ENCODE results near the gene LGALS8. TPM values are rescaled to one million over a fixed set of nuclear protein-coding genes. Genes with fewer than 3 reads are reported as not detected.

The LGALS8 gene
- total RNA-seq, 1 experiment from 2014 or later = 221 TPM

DNA sequence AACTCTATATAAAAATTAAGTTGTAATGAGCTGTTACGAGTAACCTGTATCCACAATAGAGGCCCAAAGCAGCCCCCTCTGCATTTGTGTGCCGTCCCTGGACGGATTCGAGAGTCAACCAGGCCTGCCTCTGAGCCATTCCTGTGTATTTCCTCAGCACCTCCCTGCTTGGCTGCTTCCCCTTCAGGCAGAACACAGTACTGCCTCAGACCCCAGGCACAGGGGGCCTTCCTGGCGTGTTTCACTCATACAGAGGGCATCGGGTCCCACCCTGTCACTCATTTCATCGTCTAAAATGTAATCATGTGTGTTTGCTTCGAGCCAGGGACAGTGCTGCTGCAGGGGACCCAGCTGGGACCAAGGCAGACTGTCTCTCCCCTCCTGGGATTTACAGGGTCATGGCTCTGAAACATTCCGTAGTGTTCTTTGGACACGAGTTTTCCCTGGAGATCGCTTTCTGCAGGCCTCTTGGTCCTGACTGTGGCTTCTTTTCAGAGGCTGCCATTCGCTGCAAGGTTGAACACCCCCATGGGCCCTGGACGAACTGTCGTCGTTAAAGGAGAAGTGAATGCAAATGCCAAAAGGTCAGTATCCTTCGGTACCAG, 19.4 kb downstream of the LGALS8 start:
- peaks cover 22% of the 10 kb centered on the region for H3K4me1 ChIP-seq (ENCODE audit: control insufficient read depth, insufficient read depth, low read length)
- ATAC-seq (peak; percentile 49), DNase-seq (ENCODE audit: low read depth, low spot score) (no peak)
- H3K36me3 ChIP-seq (ENCODE audit: control insufficient read depth, insufficient read depth, low read length) = peaks cover 79% of the 10 kb centered on the region
- in situ Hi-C loops (cut with HindIII; ENCODE audit: low pct_unique_long_range_greater_than_20kb, low sequenced_read_pairs) (no loop called here), intact Hi-C loops (cut with micrococcal nuclease; ENCODE audit: unreplicated experiment) (no loop called here)
- TF ChIP-seq CTCF (IDR thresholded peaks at IDR 0.05) (no peak), POLR2AphosphoS5 (IDR thresholded peaks at IDR 0.05; ENCODE audit: low read depth, low read length) (no peak), SIN3A (IDR thresholded peaks at IDR 0.05; ENCODE audit: borderline replicate concordance, insufficient read depth, low read depth, low read length) (no peak), TCF7L2 (IDR thresholded peaks at IDR 0.05; ENCODE audit: low read depth, low read length) (no peak)
- TF ChIP-seq, protein P1, sequence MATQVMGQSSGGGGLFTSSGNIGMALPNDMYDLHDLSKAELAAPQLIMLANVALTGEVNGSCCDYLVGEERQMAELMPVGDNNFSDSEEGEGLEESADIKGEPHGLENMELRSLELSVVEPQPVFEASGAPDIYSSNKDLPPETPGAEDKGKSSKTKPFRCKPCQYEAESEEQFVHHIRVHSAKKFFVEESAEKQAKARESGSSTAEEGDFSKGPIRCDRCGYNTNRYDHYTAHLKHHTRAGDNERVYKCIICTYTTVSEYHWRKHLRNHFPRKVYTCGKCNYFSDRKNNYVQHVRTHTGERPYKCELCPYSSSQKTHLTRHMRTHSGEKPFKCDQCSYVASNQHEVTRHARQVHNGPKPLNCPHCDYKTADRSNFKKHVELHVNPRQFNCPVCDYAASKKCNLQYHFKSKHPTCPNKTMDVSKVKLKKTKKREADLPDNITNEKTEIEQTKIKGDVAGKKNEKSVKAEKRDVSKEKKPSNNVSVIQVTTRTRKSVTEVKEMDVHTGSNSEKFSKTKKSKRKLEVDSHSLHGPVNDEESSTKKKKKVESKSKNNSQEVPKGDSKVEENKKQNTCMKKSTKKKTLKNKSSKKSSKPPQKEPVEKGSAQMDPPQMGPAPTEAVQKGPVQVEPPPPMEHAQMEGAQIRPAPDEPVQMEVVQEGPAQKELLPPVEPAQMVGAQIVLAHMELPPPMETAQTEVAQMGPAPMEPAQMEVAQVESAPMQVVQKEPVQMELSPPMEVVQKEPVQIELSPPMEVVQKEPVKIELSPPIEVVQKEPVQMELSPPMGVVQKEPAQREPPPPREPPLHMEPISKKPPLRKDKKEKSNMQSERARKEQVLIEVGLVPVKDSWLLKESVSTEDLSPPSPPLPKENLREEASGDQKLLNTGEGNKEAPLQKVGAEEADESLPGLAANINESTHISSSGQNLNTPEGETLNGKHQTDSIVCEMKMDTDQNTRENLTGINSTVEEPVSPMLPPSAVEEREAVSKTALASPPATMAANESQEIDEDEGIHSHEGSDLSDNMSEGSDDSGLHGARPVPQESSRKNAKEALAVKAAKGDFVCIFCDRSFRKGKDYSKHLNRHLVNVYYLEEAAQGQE (IDR thresholded peaks at IDR 0.05; ENCODE audit: insufficient read depth in 1 of 2, low read depth in 2 of 2, low read length in 1 of 2) = no peak
- no peaks in the 10 kb centered on the region for H3K9me3 ChIP-seq (ENCODE audit: control insufficient read depth, insufficient read depth, low read depth, low read length)
- POLR2A ChIA-PET = no interaction called here
- no TSS peak for BruUV-seq (replicated peaks)
- H3K4me3 ChIP-seq (ENCODE audit: low read depth in 2 of 2, low read length in 2 of 2) = no peak overlapping the region
- H3K27me3 ChIP-seq (ENCODE audit: control insufficient read depth, insufficient read depth, low read length) = no peaks in the 10 kb centered on the region
- CTCF ChIA-PET = no interaction called here
- peak overlapping the region; percentile 2 for H3K27ac ChIP-seq (ENCODE audit: low read length)

GRCh38 chr1:236545621-236546169, 21.9 kb downstream of the LGALS8 start:
- ChIA-PET CTCF (no interaction called here), POLR2A (no interaction called here)
- H3K36me3 ChIP-seq (ENCODE audit: control insufficient read depth, insufficient read depth, low read length) = peaks cover 73% of the 10 kb centered on the region

More at GRCh38 chr1:236545621-236546169, 21.9 kb downstream of the LGALS8 start:
- in situ Hi-C loops (cut with HindIII; ENCODE audit: low pct_unique_long_range_greater_than_20kb, low sequenced_read_pairs) = no loop called here
- intact Hi-C loops (cut with micrococcal nuclease; ENCODE audit: unreplicated experiment) = no loop called here
- ATAC-seq (no peak), DNase-seq (ENCODE audit: low read depth, low spot score) (no peak)
- Histone ChIP-seq H3K4me3 (ENCODE audit: low read depth in 2 of 2, low read length in 2 of 2) (no peak overlapping the region), H3K27ac (ENCODE audit: low read length) (peak overlapping the region; percentile 77), H3K27me3 (ENCODE audit: control insufficient read depth, insufficient read depth, low read length) (no peaks in the 10 kb centered on the region), H3K9me3 (ENCODE audit: control insufficient read depth, insufficient read depth, low read depth, low read length) (no peaks in the 10 kb centered on the region), H3K4me1 (ENCODE audit: control insufficient read depth, insufficient read depth, low read length) (peaks cover 37% of the 10 kb centered on the region)
- TF ChIP-seq, protein P1 (IDR thresholded peaks at IDR 0.05; ENCODE audit: insufficient read depth in 1 of 2, low read depth in 2 of 2, low read length in 1 of 2) = no peak
- TF ChIP-seq POLR2AphosphoS5 (IDR thresholded peaks at IDR 0.05; ENCODE audit: low read depth, low read length) (no peak), SIN3A (IDR thresholded peaks at IDR 0.05; ENCODE audit: borderline replicate concordance, insufficient read depth, low read depth, low read length) (no peak), TCF7L2 (IDR thresholded peaks at IDR 0.05; ENCODE audit: low read depth, low read length) (no peak), CTCF (IDR thresholded peaks at IDR 0.05) (no peak)
- BruUV-seq (replicated peaks) = no TSS peak
